HepG2 (cell line): ENCODE data around the gene PARVB.

ENCODE experiments used
- CREB1 ChIP-seq, 2 experiments: fragments of 450-650 bp in 1 of 2; IDR thresholded peaks; 2 replicates each; pipeline ENCODE4 v1.6.1; 2016 to 2017; ENCODE audit warnings: control low read depth in 1 of 2, mild to moderate bottlenecking in 1 of 2, missing compliant biosample characterization in 1 of 2, missing genetic modification characterization in 1 of 2
- EZH2 ChIP-seq: conservative IDR thresholded peaks from 2 replicates; pipeline ENCODE4 v1.6.1; 2012; ENCODE audit warnings: mild to moderate bottlenecking, low read depth, low read length, moderate library complexity
- FOXP1 ChIP-seq, 2 experiments: fragments of 450-650 bp in 1 of 2; IDR thresholded peaks; 2 replicates each; pipeline ENCODE4 v1.6.1; 2017 to 2018; ENCODE audit warnings: antibody characterized with exemption in 1 of 2
- JUND ChIP-seq: sonication (generic); formaldehyde crosslinking; IDR thresholded peaks from 2 replicates; pipeline ENCODE4 v1.8.0; 2022; ENCODE audit warnings: mild to moderate bottlenecking, missing genetic modification reagents
- NR2F1 ChIP-seq, 2 experiments: fragments of 450-650 bp in 1 of 2; formaldehyde crosslinking in 1 of 2; IDR thresholded peaks; 2 replicates each; pipeline versions ENCODE4 v1.5.0 to v1.6.1; 2016 to 2020; ENCODE audit warnings: mild to moderate bottlenecking in 1 of 2, missing compliant biosample characterization in 1 of 2, missing genetic modification reagents in 1 of 2, moderate library complexity in 1 of 2
- POLR2A ChIP-seq, 2 experiments: IDR thresholded peaks; 2 replicates each; pipeline ENCODE4 v1.6.1; 2011; ENCODE audit warnings: low read depth in 2 of 2, low read length in 2 of 2, mild to moderate bottlenecking in 1 of 2, moderate library complexity in 1 of 2; ENCODE audit not compliant: insufficient read depth in 1 of 2
- SAP130 ChIP-seq: IDR thresholded peaks from 2 replicates; pipeline ENCODE4 v1.6.1; 2016; ENCODE audit warnings: low read depth
- SIN3A ChIP-seq: IDR thresholded peaks from 2 replicates; pipeline ENCODE4 v1.6.1; 2011; ENCODE audit warnings: low read depth, mild to moderate bottlenecking, control low read depth, low read length, borderline replicate concordance
- SRSF1 ChIP-seq: fragments of 200-400 bp; formaldehyde crosslinking; optimal IDR thresholded peaks from 2 replicates; pipeline ENCODE3; 2017; ENCODE audit warnings: mild to moderate bottlenecking, low read depth, low read length, moderate library complexity
- TBL1XR1 ChIP-seq: fragments of 150-350 bp; IDR thresholded peaks from 2 replicates; pipeline ENCODE4 v1.6.1; 2014; ENCODE audit warnings: borderline replicate concordance, low read length; ENCODE audit not compliant: partially characterized antibody
- TF ChIP-seq, protein P1 (sequence below): IDR thresholded peaks from 2 replicates; pipeline ENCODE4 v1.6.1; 2016; ENCODE audit warnings: control low read depth
- TF ChIP-seq, protein P2 (sequence below): IDR thresholded peaks from 2 replicates; pipeline ENCODE4 v1.6.1; 2016
- TF ChIP-seq, protein P3 (sequence below): fragments of 450-650 bp; IDR thresholded peaks from 2 replicates; pipeline ENCODE4 v1.6.1; 2017
- TF ChIP-seq, protein P4 (sequence below): sonication (generic); formaldehyde crosslinking; IDR thresholded peaks from 2 replicates; pipeline ENCODE4 v1.5.0; 2020; ENCODE audit warnings: mild to moderate bottlenecking, missing genetic modification reagents, moderate library complexity

DNA sequence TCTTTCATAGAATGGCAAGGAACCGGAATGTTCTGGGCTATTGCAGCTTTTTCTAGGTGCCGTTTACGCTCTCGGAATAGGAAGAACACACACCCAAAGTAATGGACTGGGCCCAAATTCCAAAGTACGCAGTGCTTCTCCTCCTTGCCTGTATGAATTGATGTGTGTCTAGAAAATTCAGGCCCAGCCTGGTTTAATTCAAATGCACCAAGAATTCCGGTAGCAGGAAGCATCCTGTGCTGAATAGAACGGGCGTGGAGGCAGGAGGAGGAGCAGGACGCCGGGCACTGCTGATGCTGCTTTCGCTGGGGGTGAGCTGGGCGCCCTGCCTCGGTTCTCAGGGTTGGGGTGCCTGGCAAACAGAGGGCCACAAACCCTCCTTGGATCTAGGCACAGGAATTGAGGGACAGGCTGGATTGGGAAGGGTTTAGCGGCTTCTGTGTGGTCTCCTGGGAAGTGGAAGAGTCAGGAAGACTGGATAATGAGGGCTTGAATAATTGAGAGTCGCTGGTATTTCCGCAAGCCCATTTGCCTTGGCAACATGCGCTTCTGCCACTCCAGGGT lies 2.0 kb downstream of the PARVB start:
- TF ChIP-seq, protein P1, sequence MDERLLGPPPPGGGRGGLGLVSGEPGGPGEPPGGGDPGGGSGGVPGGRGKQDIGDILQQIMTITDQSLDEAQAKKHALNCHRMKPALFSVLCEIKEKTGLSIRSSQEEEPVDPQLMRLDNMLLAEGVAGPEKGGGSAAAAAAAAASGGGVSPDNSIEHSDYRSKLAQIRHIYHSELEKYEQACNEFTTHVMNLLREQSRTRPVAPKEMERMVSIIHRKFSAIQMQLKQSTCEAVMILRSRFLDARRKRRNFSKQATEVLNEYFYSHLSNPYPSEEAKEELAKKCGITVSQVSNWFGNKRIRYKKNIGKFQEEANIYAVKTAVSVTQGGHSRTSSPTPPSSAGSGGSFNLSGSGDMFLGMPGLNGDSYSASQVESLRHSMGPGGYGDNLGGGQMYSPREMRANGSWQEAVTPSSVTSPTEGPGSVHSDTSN (CRISPR knock-in tag): no peak
- TF ChIP-seq, protein P2, sequence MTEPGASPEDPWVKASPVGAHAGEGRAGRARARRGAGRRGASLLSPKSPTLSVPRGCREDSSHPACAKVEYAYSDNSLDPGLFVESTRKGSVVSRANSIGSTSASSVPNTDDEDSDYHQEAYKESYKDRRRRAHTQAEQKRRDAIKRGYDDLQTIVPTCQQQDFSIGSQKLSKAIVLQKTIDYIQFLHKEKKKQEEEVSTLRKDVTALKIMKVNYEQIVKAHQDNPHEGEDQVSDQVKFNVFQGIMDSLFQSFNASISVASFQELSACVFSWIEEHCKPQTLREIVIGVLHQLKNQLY (CRISPR knock-in tag): no peak
- TF ChIP-seq CREB1 (IDR thresholded peaks at IDR 0.05): no peak
- no peak for TF ChIP-seq CREB1 (CRISPR knock-in tag; IDR thresholded peaks at IDR 0.05)
- TF ChIP-seq JUND (CRISPR knock-in tag): no peak
- TF ChIP-seq SIN3A: no peak
- TF ChIP-seq, protein P3, sequence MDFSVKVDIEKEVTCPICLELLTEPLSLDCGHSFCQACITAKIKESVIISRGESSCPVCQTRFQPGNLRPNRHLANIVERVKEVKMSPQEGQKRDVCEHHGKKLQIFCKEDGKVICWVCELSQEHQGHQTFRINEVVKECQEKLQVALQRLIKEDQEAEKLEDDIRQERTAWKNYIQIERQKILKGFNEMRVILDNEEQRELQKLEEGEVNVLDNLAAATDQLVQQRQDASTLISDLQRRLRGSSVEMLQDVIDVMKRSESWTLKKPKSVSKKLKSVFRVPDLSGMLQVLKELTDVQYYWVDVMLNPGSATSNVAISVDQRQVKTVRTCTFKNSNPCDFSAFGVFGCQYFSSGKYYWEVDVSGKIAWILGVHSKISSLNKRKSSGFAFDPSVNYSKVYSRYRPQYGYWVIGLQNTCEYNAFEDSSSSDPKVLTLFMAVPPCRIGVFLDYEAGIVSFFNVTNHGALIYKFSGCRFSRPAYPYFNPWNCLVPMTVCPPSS: no peak
- TF ChIP-seq TBL1XR1: no peak
- no peak for TF ChIP-seq POLR2A (IDR thresholded peaks at IDR 0.05; ENCODE audit: insufficient read depth in 1 of 2, low read depth in 2 of 2, low read length in 2 of 2)
- TF ChIP-seq SRSF1: no peak
- no peak for TF ChIP-seq FOXP1 (IDR thresholded peaks at IDR 0.05)
- TF ChIP-seq FOXP1 (CRISPR knock-in tag; IDR thresholded peaks at IDR 0.05): no peak
- TF ChIP-seq, protein P4, sequence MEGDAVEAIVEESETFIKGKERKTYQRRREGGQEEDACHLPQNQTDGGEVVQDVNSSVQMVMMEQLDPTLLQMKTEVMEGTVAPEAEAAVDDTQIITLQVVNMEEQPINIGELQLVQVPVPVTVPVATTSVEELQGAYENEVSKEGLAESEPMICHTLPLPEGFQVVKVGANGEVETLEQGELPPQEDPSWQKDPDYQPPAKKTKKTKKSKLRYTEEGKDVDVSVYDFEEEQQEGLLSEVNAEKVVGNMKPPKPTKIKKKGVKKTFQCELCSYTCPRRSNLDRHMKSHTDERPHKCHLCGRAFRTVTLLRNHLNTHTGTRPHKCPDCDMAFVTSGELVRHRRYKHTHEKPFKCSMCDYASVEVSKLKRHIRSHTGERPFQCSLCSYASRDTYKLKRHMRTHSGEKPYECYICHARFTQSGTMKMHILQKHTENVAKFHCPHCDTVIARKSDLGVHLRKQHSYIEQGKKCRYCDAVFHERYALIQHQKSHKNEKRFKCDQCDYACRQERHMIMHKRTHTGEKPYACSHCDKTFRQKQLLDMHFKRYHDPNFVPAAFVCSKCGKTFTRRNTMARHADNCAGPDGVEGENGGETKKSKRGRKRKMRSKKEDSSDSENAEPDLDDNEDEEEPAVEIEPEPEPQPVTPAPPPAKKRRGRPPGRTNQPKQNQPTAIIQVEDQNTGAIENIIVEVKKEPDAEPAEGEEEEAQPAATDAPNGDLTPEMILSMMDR (CRISPR knock-in tag): no peak
- TF ChIP-seq EZH2: no peak
- TF ChIP-seq NR2F1 (CRISPR knock-in tag; IDR thresholded peaks at IDR 0.05): no peak
- TF ChIP-seq SAP130 (CRISPR knock-in tag): no peak
